Measurements from ENCODE around the gene YPEL5.
"Not testable (repeated sequence)": the region's sequence is repeated elsewhere in the genome, so short reads cannot be mapped to it uniquely, and the experiment has no call there.

YPEL5 gene

GRCh38 chr2:30139131-30139870 is 7.5 kb upstream of the YPEL5 start:
- peak in 1 of 2 donors; percentile 22 for DNase-seq

GRCh38 chr2:30141136-30141535 is 5.7 kb upstream of the YPEL5 start:
- DNase-seq, result no peak

GRCh38 chr2:30144260-30144659 is 2.5 kb upstream of the YPEL5 start:
- DNase-seq, result no peak

- not testable (repeated sequence) for DNase-seq
Measured at GRCh38 chr2:30144951-30145350, 1.9 kb upstream of the YPEL5 start.

GRCh38 chr2:30145826-30146336 is 926 bp upstream of the YPEL5 start:
- no peak for DNase-seq

GRCh38 chr2:30147196-30147714 is 448 bp downstream of the YPEL5 start:
- peak in 1 of 2 donors; percentile 19 for DNase-seq

- peak; percentile 72 for DNase-seq
Measured at GRCh38 chr2:30147715-30148610, 1.2 kb downstream of the YPEL5 start.

- DNase-seq, result no peak
Measured at GRCh38 chr2:30148850-30149249, 2.0 kb downstream of the YPEL5 start.

GRCh38 chr2:30149513-30149912 is 2.7 kb downstream of the YPEL5 start:
- DNase-seq, result no peak

- DNase-seq, result no peak
Measured at GRCh38 chr2:30149976-30150375, 3.2 kb downstream of the YPEL5 start.

GRCh38 chr2:30150786-30151185 is 4.0 kb downstream of the YPEL5 start:
- no peak for DNase-seq

- no peak for DNase-seq
Measured at GRCh38 chr2:30152385-30152784, 5.6 kb downstream of the YPEL5 start.

GRCh38 chr2:30155202-30155601 is 8.4 kb downstream of the YPEL5 start:
- no peak for DNase-seq

- no peak for DNase-seq
Measured at GRCh38 chr2:30155889-30156658, 9.3 kb downstream of the YPEL5 start.

- no peak for DNase-seq
Measured at GRCh38 chr2:30157616-30158015, 10.8 kb downstream of the YPEL5 start.

GRCh38 chr2:30159766-30160165 is 13.0 kb downstream of the YPEL5 start:
- no peak for DNase-seq

- DNase-seq, result no peak
Measured at GRCh38 chr2:30161929-30162706, 15.3 kb downstream of the YPEL5 start.

GRCh38 chr2:30162806-30163205 is 16.0 kb downstream of the YPEL5 start:
- no peak for DNase-seq

GRCh38 chr2:30164131-30164925 is 17.5 kb downstream of the YPEL5 start:
- DNase-seq, result no peak

- DNase-seq, result peak; percentile 59 to 63
Measured at GRCh38 chr2:30165050-30165520, 18.3 kb downstream of the YPEL5 start.

GRCh38 chr2:30165617-30166016 is 18.8 kb downstream of the YPEL5 start:
- no peak for DNase-seq
